Right atrium auricular region (tissue), 2 donors: ENCODE measurements around the gene PRMT1. TPM values are rescaled to one million over a fixed set of nuclear protein-coding genes. Genes with fewer than 3 reads are reported as not detected.

Source experiments
- DNase-seq: peaks from one replicate; pipeline ENCODE4 v3.0.0-alpha.2; 2019; ENCODE audit warnings: low spot score
- H3K27ac ChIP-seq, 2 donors: fragments of 200-600 bp; sonication (generic); 1 replicate in 1 of 2; 2 replicates in 1 of 2; pipeline ENCODE4 v1.5.1; 2016 to 2019
- H3K27me3 ChIP-seq, 2 donors: fragments of 200-600 bp; sonication (generic); one replicate each; pipeline versions ENCODE4 v1.5.1 to v1.6.0; 2017 to 2019
- H3K36me3 ChIP-seq: fragments of 200-600 bp; sonication (generic); one replicate; pipeline ENCODE4 v1.5.1; 2016
- H3K4me1 ChIP-seq, 2 donors: fragments of 200-600 bp; sonication (generic); one replicate each; pipeline versions ENCODE4 v1.5.1 to v1.6.0; 2017 to 2019
- H3K4me3 ChIP-seq, 2 donors: fragments of 200-600 bp; sonication (generic); 1 replicate in 1 of 2; 2 replicates in 1 of 2; pipeline ENCODE4 v1.5.1; 2017 to 2019; ENCODE audit warnings: mild to moderate bottlenecking in 1 of 2, moderate library complexity in 1 of 2
- H3K9me3 ChIP-seq, 2 donors: fragments of 200-600 bp; sonication (generic); one replicate each; pipeline ENCODE4 v1.5.1; 2019
- total RNA-seq, 2 donors: library from RNA; depleted of rRNA; stranded (reverse); fragments of >200 nt; gene quantifications; one replicate each; pipeline ENCODE4 v1.1.0, GENCODE V29; 2016
- TF ChIP-seq, protein P1 (sequence below), 2 donors: fragments of 200-600 bp; sonication (generic); IDR thresholded peaks; one replicate each; pipeline ENCODE4 v1.5.1; 2019; ENCODE audit warnings: antibody characterized with exemption in 2 of 2

The PRMT1 gene
- total RNA-seq, 2 donors from 2014 or later = 187 to 192 TPM

DNA sequence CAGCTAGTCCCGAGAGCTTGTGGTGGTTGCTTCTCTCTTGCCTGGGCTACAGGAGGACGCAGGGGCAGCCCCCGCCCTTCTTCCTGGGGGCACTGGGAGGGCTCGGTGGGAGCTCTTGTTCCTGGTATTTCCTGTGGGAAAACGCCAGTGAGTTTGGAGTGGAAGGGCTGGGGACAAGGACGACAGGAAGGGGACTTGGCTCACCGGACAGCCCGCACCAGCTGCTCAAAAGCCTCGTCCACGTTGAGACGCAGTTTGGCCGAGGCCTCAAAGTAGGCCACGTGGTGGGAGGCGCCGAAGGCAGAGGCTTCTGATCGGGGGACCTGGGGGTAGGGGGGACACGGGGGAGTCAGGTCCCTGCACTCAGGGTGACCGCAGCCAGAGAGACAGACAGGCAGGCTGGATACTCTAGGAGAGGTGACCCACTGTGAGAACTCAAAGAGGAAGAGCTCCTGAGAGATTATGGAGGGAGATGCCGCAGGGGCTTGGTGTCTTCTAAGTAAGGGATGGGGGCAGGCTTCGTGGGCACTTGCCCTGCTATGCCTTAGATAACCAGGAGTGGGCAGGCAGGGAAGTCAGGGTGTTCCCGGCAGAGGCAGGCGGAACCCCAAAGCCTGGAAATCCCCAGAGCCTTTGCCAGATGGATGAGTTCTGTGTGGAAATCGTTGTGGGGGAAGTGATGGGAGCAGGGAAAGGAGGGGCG, 41.4 kb upstream of the PRMT1 start:
- peak overlapping the region; percentile 18 to 26 for H3K27ac ChIP-seq
- no peaks in the 10 kb centered on the region for H3K9me3 ChIP-seq
- no peak overlapping the region for H3K4me3 ChIP-seq
- DNase-seq = no peak
- peaks cover 11% of the 10 kb centered on the region for H3K36me3 ChIP-seq
- TF ChIP-seq, protein P1, sequence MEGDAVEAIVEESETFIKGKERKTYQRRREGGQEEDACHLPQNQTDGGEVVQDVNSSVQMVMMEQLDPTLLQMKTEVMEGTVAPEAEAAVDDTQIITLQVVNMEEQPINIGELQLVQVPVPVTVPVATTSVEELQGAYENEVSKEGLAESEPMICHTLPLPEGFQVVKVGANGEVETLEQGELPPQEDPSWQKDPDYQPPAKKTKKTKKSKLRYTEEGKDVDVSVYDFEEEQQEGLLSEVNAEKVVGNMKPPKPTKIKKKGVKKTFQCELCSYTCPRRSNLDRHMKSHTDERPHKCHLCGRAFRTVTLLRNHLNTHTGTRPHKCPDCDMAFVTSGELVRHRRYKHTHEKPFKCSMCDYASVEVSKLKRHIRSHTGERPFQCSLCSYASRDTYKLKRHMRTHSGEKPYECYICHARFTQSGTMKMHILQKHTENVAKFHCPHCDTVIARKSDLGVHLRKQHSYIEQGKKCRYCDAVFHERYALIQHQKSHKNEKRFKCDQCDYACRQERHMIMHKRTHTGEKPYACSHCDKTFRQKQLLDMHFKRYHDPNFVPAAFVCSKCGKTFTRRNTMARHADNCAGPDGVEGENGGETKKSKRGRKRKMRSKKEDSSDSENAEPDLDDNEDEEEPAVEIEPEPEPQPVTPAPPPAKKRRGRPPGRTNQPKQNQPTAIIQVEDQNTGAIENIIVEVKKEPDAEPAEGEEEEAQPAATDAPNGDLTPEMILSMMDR (IDR thresholded peaks at IDR 0.05) = no peak
- H3K4me1 ChIP-seq = peaks cover 0 to 58% of the 10 kb centered on the region in 2 donors
- H3K27me3 ChIP-seq = no peaks in the 10 kb centered on the region

DNA sequence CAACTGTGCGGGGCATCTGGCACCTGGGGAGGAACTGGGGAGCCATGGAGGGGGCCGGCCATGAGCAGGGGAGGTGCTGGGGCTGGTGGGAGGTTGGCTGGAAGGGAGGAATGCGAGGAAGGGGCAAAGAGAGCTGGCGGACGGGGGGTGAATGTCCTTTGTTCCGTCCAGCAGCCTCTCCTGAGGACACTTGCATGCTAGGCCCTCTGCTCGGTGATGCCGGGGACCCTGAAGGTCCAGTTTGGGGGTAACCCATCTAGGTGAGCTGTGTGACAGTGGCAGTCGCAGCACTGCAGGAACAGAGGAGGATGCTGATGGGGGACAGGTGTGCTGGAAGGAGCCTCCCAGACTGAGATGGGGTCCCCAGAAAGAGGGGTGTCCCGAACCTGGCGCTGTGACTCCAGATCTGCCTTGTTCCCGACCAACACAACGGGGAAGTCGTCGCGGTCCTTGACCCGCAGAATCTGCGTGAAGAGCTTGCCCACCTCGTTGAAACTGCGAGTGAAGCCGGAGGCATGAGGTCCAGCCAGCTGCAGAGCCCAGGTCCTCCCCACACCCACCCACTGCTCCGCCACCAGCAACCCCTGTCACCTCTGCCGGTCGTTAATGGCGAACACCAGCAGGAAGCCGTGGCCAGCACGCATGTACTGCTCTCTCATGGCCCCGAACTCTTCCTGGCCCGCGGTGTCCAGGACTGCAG, 40.7 kb upstream of the PRMT1 start:
- TF ChIP-seq, protein P1 (IDR thresholded peaks at IDR 0.05) = no peak
- no peak for DNase-seq

DNA sequence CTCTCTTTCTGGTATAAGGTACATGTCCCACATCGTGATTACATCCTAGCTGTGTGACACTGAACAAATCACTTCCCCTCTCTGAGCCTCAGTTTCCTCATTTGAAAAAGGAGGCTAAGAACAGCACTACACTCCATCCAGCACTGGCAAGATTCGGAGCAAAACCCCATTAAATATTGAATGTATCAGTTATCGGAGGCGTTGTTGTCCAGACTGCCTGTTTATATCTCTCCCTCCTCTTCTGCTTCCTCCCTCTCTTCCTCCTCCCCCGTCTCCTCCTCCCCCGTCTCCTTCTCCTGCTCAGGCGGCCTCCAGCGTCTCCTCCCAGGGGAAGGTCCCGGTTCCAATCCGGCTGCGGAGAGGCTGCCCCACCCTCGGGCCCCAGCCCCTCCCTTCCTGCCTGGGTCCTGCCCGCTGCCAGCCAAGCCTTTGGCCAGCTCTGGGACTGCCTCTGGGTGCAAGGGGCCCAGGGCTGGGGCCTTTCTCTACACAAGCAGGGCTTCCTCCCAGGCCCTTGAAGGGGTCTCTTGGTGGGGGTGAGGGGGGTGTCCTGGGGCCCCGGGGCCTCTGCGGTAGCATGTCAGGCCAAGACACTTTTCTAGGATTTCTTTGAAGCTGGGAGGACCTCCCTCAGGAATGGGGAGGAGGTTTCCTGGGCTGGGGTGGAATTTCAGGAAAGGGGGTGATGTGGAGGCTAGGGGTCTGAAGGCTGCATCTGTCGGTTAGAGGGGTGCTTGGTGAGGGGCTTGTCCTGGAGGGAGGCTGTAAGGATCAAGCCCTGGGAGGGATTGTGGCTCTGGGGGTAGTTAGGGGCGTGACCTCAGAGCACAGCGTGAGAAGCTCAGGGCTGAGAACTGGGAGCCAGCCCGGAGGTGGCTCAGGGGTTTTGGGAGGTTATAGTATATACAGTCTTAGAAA, 39.0 kb upstream of the PRMT1 start:
- peak overlapping the region; percentile 99 to 100 for H3K27ac ChIP-seq
- H3K9me3 ChIP-seq = no peaks in the 10 kb centered on the region
- H3K4me1 ChIP-seq = peaks cover 0 to 60% of the 10 kb centered on the region in 2 donors
- peaks cover 11% of the 10 kb centered on the region for H3K36me3 ChIP-seq
- H3K4me3 ChIP-seq = peak overlapping the region; percentile 74 to 96
- H3K27me3 ChIP-seq = no peaks in the 10 kb centered on the region
- DNase-seq = peak; percentile 92
- TF ChIP-seq, protein P1 (IDR thresholded peaks at IDR 0.05) = no peak

More for the DNA sequence above, 40.7 kb upstream of the PRMT1 start:
- H3K27ac ChIP-seq = peak overlapping the region; percentile 18 to 26
- H3K4me3 ChIP-seq = no peak overlapping the region
- no peaks in the 10 kb centered on the region for H3K27me3 ChIP-seq
- peaks cover 0 to 59% of the 10 kb centered on the region in 2 donors for H3K4me1 ChIP-seq
- no peaks in the 10 kb centered on the region for H3K9me3 ChIP-seq
- H3K36me3 ChIP-seq = peaks cover 11% of the 10 kb centered on the region

DNA sequence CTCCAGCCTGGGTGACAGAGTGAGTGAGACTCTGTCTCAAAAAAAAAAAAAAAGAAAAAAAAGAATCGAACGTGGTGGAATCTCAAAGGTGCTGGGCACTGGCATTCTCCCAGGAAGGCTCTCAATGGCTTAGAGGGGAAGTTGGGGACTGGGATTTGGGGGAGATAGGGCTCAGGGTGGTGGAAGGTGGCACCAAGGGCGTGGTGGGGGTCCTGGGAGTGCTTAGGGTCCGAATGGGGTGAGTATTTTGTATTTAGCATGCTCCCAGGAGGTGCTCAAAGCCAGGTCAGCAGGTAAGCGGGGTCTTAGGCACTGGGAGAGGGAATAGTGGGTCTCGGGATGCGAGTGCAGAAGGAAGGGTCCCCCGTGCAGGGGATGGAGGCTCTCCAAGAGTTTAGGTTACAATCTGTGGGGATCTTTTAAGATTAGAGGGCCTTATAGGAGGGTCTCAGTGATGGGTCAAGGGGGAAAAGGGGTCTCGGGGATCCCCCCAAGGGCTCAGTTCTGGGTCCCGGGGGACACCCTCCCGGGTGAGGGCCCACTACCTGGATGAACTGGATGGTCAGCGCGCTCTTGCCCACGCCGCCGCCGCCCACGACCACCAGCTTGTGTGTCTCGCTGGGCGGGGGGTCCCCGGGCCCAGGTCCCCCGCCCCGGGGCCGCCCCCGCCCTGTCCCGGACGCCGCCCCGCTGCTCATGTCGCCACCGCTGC, 37.5 kb upstream of the PRMT1 start:
- Histone ChIP-seq H3K36me3 (peaks cover 11% of the 10 kb centered on the region), H3K4me3 (peak overlapping the region; percentile 74 to 96), H3K9me3 (no peaks in the 10 kb centered on the region), H3K27ac (peak overlapping the region; percentile 99 to 100), H3K27me3 (no peaks in the 10 kb centered on the region), H3K4me1 (peaks cover 0 to 75% of the 10 kb centered on the region in 2 donors)
- no peak for DNase-seq
- TF ChIP-seq, protein P1 (IDR thresholded peaks at IDR 0.05) = no peak
